Dendritic cell treated with granulocyte-macrophage colony-stimulating factor and Interleukin-4, amounts not matched to agents 40 ng/mL and 50 ng/mL, for 4 days (primary cell): ENCODE data around the gene SEC31A.

Experiments used
- H3K27ac Mint-ChIP-seq: one replicate; pipeline ENCODE4 v1.8.0; 2022; ENCODE audit warnings: mild to moderate bottlenecking, mixed read lengths
- H3K27me3 Mint-ChIP-seq: one replicate; pipeline ENCODE4 v1.8.0; 2022; ENCODE audit warnings: mild to moderate bottlenecking, mixed read lengths
- H3K36me3 Mint-ChIP-seq: one replicate; pipeline ENCODE4 v1.8.0; 2022; ENCODE audit warnings: low read depth, mixed read lengths
- H3K4me1 Mint-ChIP-seq: one replicate; pipeline ENCODE4 v1.8.0; 2022; ENCODE audit warnings: low read depth, mixed read lengths
- H3K4me3 Mint-ChIP-seq: one replicate; pipeline ENCODE4 v1.8.0; 2022; ENCODE audit warnings: mild to moderate bottlenecking, moderate library complexity, mixed read lengths
- H3K9me3 Mint-ChIP-seq: one replicate; pipeline ENCODE4 v1.8.0; 2022; ENCODE audit warnings: mixed read lengths
- intact Hi-C: fragments of 100-400 bp; cut with micrococcal nuclease; formaldehyde crosslinking; loops from one replicate; pipeline ENCODE4 v1.15.0; 2022

SEC31A gene

DNA sequence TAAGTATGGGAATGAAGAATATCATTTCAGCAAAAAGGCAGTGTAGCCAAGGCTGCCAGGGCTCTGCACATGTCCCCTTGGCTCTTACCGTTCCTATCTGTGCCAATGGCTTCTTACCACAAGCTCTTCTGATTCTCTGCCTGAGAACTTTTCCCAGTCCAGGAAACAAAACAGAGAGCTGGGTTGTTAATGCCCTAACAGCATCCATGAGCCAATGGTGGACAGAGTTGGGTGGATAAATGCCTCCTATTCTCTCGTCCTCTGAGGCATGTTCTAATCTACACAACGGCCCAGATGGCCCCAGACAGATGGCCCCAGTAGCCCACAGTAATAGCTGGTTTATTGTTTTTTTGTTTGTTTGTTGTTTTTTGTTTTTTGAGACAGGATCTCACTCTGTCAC lies 120.3 kb downstream of the SEC31A start:
- intact Hi-C loops: no loop called here
- Mint-ChIP-seq H3K9me3 (peaks cover 20% of the 10 kb centered on the region), H3K4me1 (peaks cover 6% of the 10 kb centered on the region)

More for the DNA sequence above, 120.3 kb downstream of the SEC31A start:
- Mint-ChIP-seq H3K4me3 (no peak overlapping the region), H3K27ac (no peak overlapping the region), H3K27me3 (no peaks in the 10 kb centered on the region), H3K36me3 (no peaks in the 10 kb centered on the region)
